ENCODE data around the gene TMED7.

The TMED7 gene

DNA sequence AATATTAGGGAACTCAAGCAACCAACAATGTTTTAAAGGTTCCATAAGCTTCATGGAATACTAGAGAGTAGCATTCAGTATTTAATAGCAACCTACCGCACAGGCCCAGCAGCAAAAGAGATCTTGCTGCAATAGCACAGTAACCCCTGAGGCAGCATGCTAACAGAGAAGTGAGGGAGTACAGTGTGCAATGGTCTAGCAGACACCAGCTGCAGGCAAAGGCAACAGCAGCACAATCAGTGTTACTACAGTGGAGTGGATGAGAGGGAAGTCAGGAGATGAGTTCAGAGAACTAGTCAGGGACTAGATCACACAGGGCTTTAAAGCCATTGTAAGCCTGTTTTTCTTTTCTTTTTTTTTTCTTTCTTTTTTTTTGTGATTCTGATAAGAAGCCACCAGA is 26.3 kb downstream of the TMED7 start:
- Histone ChIP-seq H3K27me3 (ENCODE audit: control insufficient read depth in 3 of 3, insufficient read depth in 3 of 3, low read depth in 1 of 3, low read length in 3 of 3) (no peaks in the 10 kb centered on the region), H3K27ac (replicated peaks; ENCODE audit: low read length) (no peak overlapping the region)
- no CpG with 5 or more reads among the region's 1 CpG for WGBS, 2 donors (ENCODE audit: extremely low coverage in 2 of 2, insufficient read length in 2 of 2, insufficient replicate concordance in 1 of 2)

GRCh38 chr5:115594128-115595047 is 31.4 kb downstream of the TMED7 start:
- DNase-seq (ENCODE audit: low spot score) = no peak
- Histone ChIP-seq H2BK15ac (ENCODE audit: low read length) (no peak overlapping the region), H4K8ac (ENCODE audit: low read depth, low read length) (no peak overlapping the region), H2BK12ac (ENCODE audit: low read length) (no peak overlapping the region), H4K91ac (ENCODE audit: low read depth, low read length, poor library complexity) (no peak overlapping the region), H3K4me2 (ENCODE audit: insufficient read depth, low read length, poor library complexity, severe bottlenecking) (no peak overlapping the region), H3K23ac (ENCODE audit: low read depth, low read length, poor library complexity) (no peak overlapping the region), H3K4me1 (ENCODE audit: control insufficient read depth in 2 of 2, insufficient read depth in 1 of 2, low read depth in 1 of 2, low read length in 2 of 2) (no peaks in the 10 kb centered on the region), H3K4ac (ENCODE audit: low read length) (no peak overlapping the region), H3K27ac (replicated peaks; ENCODE audit: low read length) (no peak overlapping the region), H2BK120ac (ENCODE audit: low read depth, low read length) (no peak overlapping the region), H2AFZ (ENCODE audit: low read length) (no peak overlapping the region), H2AK5ac (ENCODE audit: low read depth, low read length) (no peak overlapping the region), H3K36me3 (replicated peaks in 1 of 2; ENCODE audit: control insufficient read depth in 2 of 2, insufficient read depth in 2 of 2, low read length in 2 of 2) (no peaks in the 10 kb centered on the region), H3K4me3 (ENCODE audit: low read length in 2 of 2) (no peak overlapping the region), H2BK5ac (ENCODE audit: low read length) (no peak overlapping the region), H3K9me3 (replicated peaks in 1 of 2; ENCODE audit: control insufficient read depth in 2 of 2, insufficient read depth in 1 of 2, low read depth in 1 of 2, low read length in 2 of 2) (no peaks in the 10 kb centered on the region), H3K14ac (ENCODE audit: low read length) (no peak overlapping the region), H3K79me1 (ENCODE audit: low read depth, low read length) (no peaks in the 10 kb centered on the region), H3K9ac (ENCODE audit: low read depth, low read length, poor library complexity) (no peak overlapping the region), H3K27me3 (ENCODE audit: control insufficient read depth in 3 of 3, insufficient read depth in 3 of 3, low read depth in 1 of 3, low read length in 3 of 3) (no peaks in the 10 kb centered on the region), H3K18ac (ENCODE audit: low read length) (no peak overlapping the region)
- WGBS, 2 donors (ENCODE audit: extremely low coverage in 2 of 2, insufficient read length in 2 of 2, insufficient replicate concordance in 1 of 2) = no CpG with 5 or more reads among the region's 2 CpGs

More for the DNA sequence above, 26.3 kb downstream of the TMED7 start:
- Histone ChIP-seq H3K4ac (ENCODE audit: low read length) (no peak overlapping the region), H2AFZ (ENCODE audit: low read length) (no peak overlapping the region), H3K4me2 (ENCODE audit: insufficient read depth, low read length, poor library complexity, severe bottlenecking) (no peak overlapping the region), H3K4me1 (ENCODE audit: control insufficient read depth in 2 of 2, insufficient read depth in 1 of 2, low read depth in 1 of 2, low read length in 2 of 2) (peaks cover 0 to 7% of the 10 kb centered on the region in 2 donors), H2BK5ac (ENCODE audit: low read length) (no peak overlapping the region), H2BK120ac (ENCODE audit: low read depth, low read length) (no peak overlapping the region), H3K23ac (ENCODE audit: low read depth, low read length, poor library complexity) (no peak overlapping the region), H3K9ac (ENCODE audit: low read depth, low read length, poor library complexity) (no peak overlapping the region), H3K18ac (ENCODE audit: low read length) (no peak overlapping the region), H4K91ac (ENCODE audit: low read depth, low read length, poor library complexity) (no peak overlapping the region), H3K4me3 (ENCODE audit: low read length in 2 of 2) (no peak overlapping the region), H4K8ac (ENCODE audit: low read depth, low read length) (no peak overlapping the region), H3K9me3 (replicated peaks in 1 of 2; ENCODE audit: control insufficient read depth in 2 of 2, insufficient read depth in 1 of 2, low read depth in 1 of 2, low read length in 2 of 2) (peaks cover 0 to 8% of the 10 kb centered on the region in 2 donors), H3K14ac (ENCODE audit: low read length) (no peak overlapping the region), H3K36me3 (replicated peaks in 1 of 2; ENCODE audit: control insufficient read depth in 2 of 2, insufficient read depth in 2 of 2, low read length in 2 of 2) (peaks cover 2 to 5% of the 10 kb centered on the region in 2 donors), H3K79me1 (ENCODE audit: low read depth, low read length) (peaks cover 5% of the 10 kb centered on the region), H2AK5ac (ENCODE audit: low read depth, low read length) (no peak overlapping the region), H2BK12ac (ENCODE audit: low read length) (no peak overlapping the region), H2BK15ac (ENCODE audit: low read length) (no peak overlapping the region)
- no peak for DNase-seq (ENCODE audit: low spot score)

DNA sequence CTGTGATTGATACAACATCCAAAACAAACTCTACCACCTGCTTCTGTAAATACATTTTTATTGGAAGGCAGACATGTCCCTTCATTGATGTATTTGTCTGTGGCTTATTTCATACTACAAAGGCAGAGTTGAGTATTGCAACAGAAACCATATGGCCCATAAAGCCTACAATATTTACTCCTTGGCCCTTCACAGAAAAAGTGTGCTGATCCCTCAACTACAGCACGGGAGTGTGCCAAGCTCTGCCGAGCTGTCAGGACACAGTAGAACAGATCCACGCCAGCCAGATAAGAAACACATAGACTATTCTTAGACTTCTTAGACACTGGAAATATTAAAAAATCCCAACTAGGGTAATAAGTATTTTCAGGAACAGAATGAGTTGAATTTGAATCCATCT is 36.8 kb downstream of the TMED7 start:
- no peak overlapping the region for H2AFZ ChIP-seq (ENCODE audit: low read length)
- H2BK15ac ChIP-seq (ENCODE audit: low read length) = no peak overlapping the region
- DNase-seq (ENCODE audit: low spot score) = no peak
- H3K4me2 ChIP-seq (ENCODE audit: insufficient read depth, low read length, poor library complexity, severe bottlenecking) = no peak overlapping the region
- H3K14ac ChIP-seq (ENCODE audit: low read length) = no peak overlapping the region
- H3K27me3 ChIP-seq (ENCODE audit: control insufficient read depth in 3 of 3, insufficient read depth in 3 of 3, low read depth in 1 of 3, low read length in 3 of 3) = no peaks in the 10 kb centered on the region
- H2BK120ac ChIP-seq (ENCODE audit: low read depth, low read length) = no peak overlapping the region
- H3K23ac ChIP-seq (ENCODE audit: low read depth, low read length, poor library complexity) = no peak overlapping the region
- H2BK12ac ChIP-seq (ENCODE audit: low read length) = no peak overlapping the region
- H3K9me3 ChIP-seq (replicated peaks in 1 of 2; ENCODE audit: control insufficient read depth in 2 of 2, insufficient read depth in 1 of 2, low read depth in 1 of 2, low read length in 2 of 2) = no peaks in the 10 kb centered on the region
- no CpG with 5 or more reads among the region's 3 CpGs for WGBS, 2 donors (ENCODE audit: extremely low coverage in 2 of 2, insufficient read length in 2 of 2, insufficient replicate concordance in 1 of 2)
- no peak overlapping the region for H3K4me3 ChIP-seq (ENCODE audit: low read length in 2 of 2)
- H3K18ac ChIP-seq (ENCODE audit: low read length) = no peak overlapping the region
- H3K36me3 ChIP-seq (replicated peaks in 1 of 2; ENCODE audit: control insufficient read depth in 2 of 2, insufficient read depth in 2 of 2, low read length in 2 of 2) = no peaks in the 10 kb centered on the region
- H3K4me1 ChIP-seq (ENCODE audit: control insufficient read depth in 2 of 2, insufficient read depth in 1 of 2, low read depth in 1 of 2, low read length in 2 of 2) = no peaks in the 10 kb centered on the region
- no peak overlapping the region for H3K27ac ChIP-seq (replicated peaks; ENCODE audit: low read length)
- no peak overlapping the region for H4K91ac ChIP-seq (ENCODE audit: low read depth, low read length, poor library complexity)
- no peak overlapping the region for H2AK5ac ChIP-seq (ENCODE audit: low read depth, low read length)
- H4K8ac ChIP-seq (ENCODE audit: low read depth, low read length) = no peak overlapping the region
- H3K9ac ChIP-seq (ENCODE audit: low read depth, low read length, poor library complexity) = no peak overlapping the region
- no peaks in the 10 kb centered on the region for H3K79me1 ChIP-seq (ENCODE audit: low read depth, low read length)
- no peak overlapping the region for H2BK5ac ChIP-seq (ENCODE audit: low read length)
- H3K4ac ChIP-seq (ENCODE audit: low read length) = no peak overlapping the region

GRCh38 chr5:115588640-115589039 is 37.2 kb downstream of the TMED7 start:
- Histone ChIP-seq H3K79me1 (ENCODE audit: low read depth, low read length) (no peaks in the 10 kb centered on the region), H2AK5ac (ENCODE audit: low read depth, low read length) (no peak overlapping the region), H4K91ac (ENCODE audit: low read depth, low read length, poor library complexity) (no peak overlapping the region), H3K27ac (replicated peaks; ENCODE audit: low read length) (no peak overlapping the region), H3K36me3 (replicated peaks in 1 of 2; ENCODE audit: control insufficient read depth in 2 of 2, insufficient read depth in 2 of 2, low read length in 2 of 2) (no peaks in the 10 kb centered on the region), H3K27me3 (ENCODE audit: control insufficient read depth in 3 of 3, insufficient read depth in 3 of 3, low read depth in 1 of 3, low read length in 3 of 3) (no peaks in the 10 kb centered on the region), H2BK15ac (ENCODE audit: low read length) (no peak overlapping the region), H2BK5ac (ENCODE audit: low read length) (no peak overlapping the region), H3K4ac (ENCODE audit: low read length) (no peak overlapping the region), H3K23ac (ENCODE audit: low read depth, low read length, poor library complexity) (no peak overlapping the region), H3K18ac (ENCODE audit: low read length) (no peak overlapping the region), H3K4me2 (ENCODE audit: insufficient read depth, low read length, poor library complexity, severe bottlenecking) (no peak overlapping the region), H4K8ac (ENCODE audit: low read depth, low read length) (no peak overlapping the region), H3K9me3 (replicated peaks in 1 of 2; ENCODE audit: control insufficient read depth in 2 of 2, insufficient read depth in 1 of 2, low read depth in 1 of 2, low read length in 2 of 2) (no peaks in the 10 kb centered on the region), H2BK120ac (ENCODE audit: low read depth, low read length) (no peak overlapping the region), H3K14ac (ENCODE audit: low read length) (no peak overlapping the region), H3K4me3 (ENCODE audit: low read length in 2 of 2) (no peak overlapping the region), H3K9ac (ENCODE audit: low read depth, low read length, poor library complexity) (no peak overlapping the region), H2BK12ac (ENCODE audit: low read length) (no peak overlapping the region), H2AFZ (ENCODE audit: low read length) (no peak overlapping the region), H3K4me1 (ENCODE audit: control insufficient read depth in 2 of 2, insufficient read depth in 1 of 2, low read depth in 1 of 2, low read length in 2 of 2) (no peaks in the 10 kb centered on the region)
- no peak for DNase-seq (ENCODE audit: low spot score)
- no CpG with 5 or more reads among the region's 4 CpGs for WGBS, 2 donors (ENCODE audit: extremely low coverage in 2 of 2, insufficient read length in 2 of 2, insufficient replicate concordance in 1 of 2)

All from neuronal stem cell (in vitro differentiated cells).